K562 (cell line): Measurements from ENCODE around the gene FLOT2. TPM values are rescaled to one million over a fixed set of nuclear protein-coding genes. Genes with fewer than 3 reads are reported as not detected.
A peak's percentile ranks its signal among the peaks of the same experiment; 100 is the strongest.

ENCODE experiments used
- BCL6 ChIP-seq: fragments of 250-450 bp; sonication (Bioruptor Pico); IDR thresholded peaks from 2 replicates; pipeline ENCODE4 v1.4.0; 2020
- CBFB ChIP-seq: sonication (generic); formaldehyde crosslinking; IDR thresholded peaks from 2 replicates; pipeline ENCODE4 v1.4.0; 2020; ENCODE audit warnings: mild to moderate bottlenecking, missing genetic modification reagents
- FOXK2 ChIP-seq, 2 experiments: fragments of 450-650 bp; IDR thresholded peaks in 1 of 2; conservative IDR thresholded peaks in 1 of 2; 2 replicates each; pipeline ENCODE4 v1.6.1; 2016; ENCODE audit warnings: low read depth in 2 of 2, mild to moderate bottlenecking in 1 of 2
- ILF3 ChIP-seq: fragments of 450-650 bp; IDR thresholded peaks from 2 replicates; pipeline ENCODE4 v1.6.1; 2018; ENCODE audit warnings: antibody characterized with exemption, mild to moderate bottlenecking, moderate library complexity, borderline replicate concordance
- KHSRP ChIP-seq: fragments of 450-650 bp; IDR thresholded peaks from 2 replicates; pipeline ENCODE4 v1.6.1; 2017
- KLF16 ChIP-seq: IDR thresholded peaks from 2 replicates; pipeline ENCODE4 v1.6.1; 2016; ENCODE audit warnings: antibody characterized with exemption
- MAZ ChIP-seq, 2 experiments: fragments of 450-650 bp in 1 of 2; sonication (generic) in 1 of 2; formaldehyde crosslinking; IDR thresholded peaks in 1 of 2; conservative IDR thresholded peaks in 1 of 2; 2 replicates each; pipeline versions ENCODE4 v1.4.0 to v1.5.0; 2020; ENCODE audit warnings: mild to moderate bottlenecking in 1 of 2, missing genetic modification reagents in 1 of 2
- MTA2 ChIP-seq: fragments of 450-650 bp; IDR thresholded peaks from 2 replicates; pipeline ENCODE4 v1.6.1; 2016; ENCODE audit warnings: low read depth
- NELFE ChIP-seq: IDR thresholded peaks from 2 replicates; pipeline ENCODE4 v1.6.1; 2011; ENCODE audit warnings: mild to moderate bottlenecking; ENCODE audit not compliant: insufficient read depth, insufficient read length
- OTX1 ChIP-seq: fragments of 450-650 bp; formaldehyde crosslinking; IDR thresholded peaks from 2 replicates; pipeline ENCODE4 v1.4.0; 2022; ENCODE audit warnings: mild to moderate bottlenecking
- PCBP1 ChIP-seq: fragments of 200-400 bp; formaldehyde crosslinking; IDR thresholded peaks from 2 replicates; pipeline ENCODE4 v1.6.1; 2018; ENCODE audit warnings: mild to moderate bottlenecking, low read depth, low read length; ENCODE audit not compliant: poor library complexity, severe bottlenecking
- PRPF4 ChIP-seq: fragments of 200-400 bp; formaldehyde crosslinking; IDR thresholded peaks from one replicate; pipeline ENCODE4 v1.6.1; 2017; ENCODE audit warnings: low read length, low read depth, mild to moderate bottlenecking; ENCODE audit not compliant: insufficient read depth, poor library complexity, severe bottlenecking
- RB1 ChIP-seq: fragments of 450-650 bp; IDR thresholded peaks from 2 replicates; pipeline ENCODE4 v1.6.1; 2017; ENCODE audit warnings: low read depth, mild to moderate bottlenecking
- RBM25 ChIP-seq: fragments of 200-400 bp; formaldehyde crosslinking; IDR thresholded peaks from 2 replicates; pipeline ENCODE4 v1.6.1; 2018; ENCODE audit warnings: low read length, low read depth, moderate library complexity; ENCODE audit not compliant: severe bottlenecking
- SIN3A ChIP-seq, 2 experiments: fragments of 150-350 bp in 1 of 2; IDR thresholded peaks; 2 replicates each; pipeline ENCODE4 v1.6.1; 2011 to 2016; ENCODE audit warnings: borderline replicate concordance in 2 of 2, low read depth in 2 of 2, low read length in 2 of 2, mild to moderate bottlenecking in 2 of 2, moderate library complexity in 2 of 2; ENCODE audit not compliant: control insufficient read depth in 1 of 2
- STAT5B ChIP-seq: fragments of 250-450 bp; sonication (Bioruptor Pico); IDR thresholded peaks from 2 replicates; pipeline ENCODE4 v1.8.0; 2021; ENCODE audit warnings: mild to moderate bottlenecking, inconsistent platforms
- ZNF253 ChIP-seq: fragments of 250-450 bp; sonication (Bioruptor Pico); conservative IDR thresholded peaks from 2 replicates; pipeline ENCODE4 v1.6.1; 2021; ENCODE audit warnings: mild to moderate bottlenecking
- ZNF384 ChIP-seq: IDR thresholded peaks from 2 replicates; pipeline ENCODE4 v1.6.1; 2012; ENCODE audit warnings: low read depth, low read length, improper control_type of control experiment
- ZNF668 ChIP-seq: fragments of 250-450 bp; sonication (Bioruptor Pico); IDR thresholded peaks from 2 replicates; pipeline ENCODE4 v1.8.0; 2022; ENCODE audit warnings: mild to moderate bottlenecking, inconsistent platforms
- polyA plus RNA-seq, 8 experiments: library from polyadenylated mRNA; depleted of rRNA in 4 of 8; stranded (reverse) in 5 of 8; unstranded in 3 of 8; fragments of >200 nt; fragmentation: Nextera tagmentation in 2 of 8; fragmentation: Illumina TruSeq in 1 of 8; extraction: Ambion mirVana in 2 of 8; extraction: Trizol in 1 of 8; gene quantifications; 2 replicates each; pipeline versions ENCODE4 v1.2.1 to v1.2.3, GENCODE V29; 2011 to 2014; ENCODE audit warnings: inconsistent platforms in 1 of 8, missing spikeins in 1 of 8
- total RNA-seq, 7 experiments: library from RNA; depleted of rRNA in 6 of 7; stranded (reverse); fragments of >200 nt in 6 of 7; fragmentation: Illumina TruSeq in 2 of 7; extraction: Trizol in 2 of 7; gene quantifications; 2 replicates each; pipeline versions ENCODE4 v1.2.1 to v1.2.3, GENCODE V29; 2011 to 2021; ENCODE audit warnings: low replicate concordance in 1 of 7
- TF ChIP-seq, protein P1 (sequence below): sonication (generic); formaldehyde crosslinking; IDR thresholded peaks from 2 replicates; pipeline ENCODE4 v1.8.1; 2023; ENCODE audit warnings: mild to moderate bottlenecking, missing genetic modification reagents
- TF ChIP-seq, protein P2 (sequence below): sonication (generic); formaldehyde crosslinking; IDR thresholded peaks from 2 replicates; pipeline ENCODE4 v1.8.0; 2022; ENCODE audit warnings: mild to moderate bottlenecking, missing genetic modification reagents
- TF ChIP-seq, protein P3 (sequence below), 2 experiments: fragments of 450-650 bp in 1 of 2; sonication (generic) in 1 of 2; formaldehyde crosslinking in 1 of 2; IDR thresholded peaks in 1 of 2; conservative IDR thresholded peaks in 1 of 2; 2 replicates each; pipeline versions ENCODE4 v1.6.1 to v1.8.1; 2016 to 2023; ENCODE audit warnings: mild to moderate bottlenecking in 2 of 2, moderate library complexity in 2 of 2, inconsistent platforms in 1 of 2, missing genetic modification reagents in 1 of 2
- TF ChIP-seq, protein P4 (sequence below): sonication (generic); formaldehyde crosslinking; IDR thresholded peaks from 2 replicates; pipeline ENCODE4 v1.5.0; 2020; ENCODE audit warnings: missing genetic modification reagents

The FLOT2 gene
- total and polyA plus RNA-seq, 9 of the 15 experiments (the other 6 are each of a cell fraction or from before 2014, with no cell fraction given) = 17.5 to 138 (median 41.7) TPM

DNA sequence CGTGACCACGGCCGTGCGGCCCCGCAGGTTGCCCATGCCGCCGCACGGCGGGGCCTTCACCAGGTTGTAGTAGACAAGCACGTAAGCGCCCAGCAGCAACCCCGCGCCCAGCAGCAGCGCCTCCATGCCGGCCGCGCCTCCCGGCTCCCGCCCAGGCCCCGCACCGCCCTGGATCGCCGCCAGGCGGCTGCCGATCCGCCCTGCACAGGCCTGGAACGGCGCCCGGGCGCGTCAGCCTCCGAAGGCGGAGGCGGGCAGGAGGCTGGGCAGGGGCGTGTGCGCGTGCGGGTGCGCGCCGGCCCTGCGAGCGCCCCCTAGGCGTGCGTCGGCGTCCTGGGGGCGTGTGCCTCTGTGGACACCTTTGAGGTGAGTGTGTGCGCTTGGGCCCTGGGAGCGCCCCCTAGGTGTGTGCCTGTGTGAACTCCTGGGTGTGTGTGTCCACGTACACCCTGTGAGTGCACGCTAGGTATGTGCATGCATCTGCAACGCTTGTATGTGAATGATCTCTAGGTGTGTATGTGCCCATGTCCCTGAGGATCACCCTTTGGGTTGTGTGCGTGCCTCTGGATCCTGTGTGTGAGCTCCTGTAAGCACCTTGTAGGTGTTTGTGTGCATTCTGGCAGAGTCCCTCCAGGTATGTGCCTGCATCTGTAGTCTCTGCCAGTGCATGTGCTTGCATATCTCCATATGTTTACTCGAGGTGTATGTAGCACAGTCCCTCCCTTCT, 5.4 kb upstream of the FLOT2 start, which contains the start of gene DHRS13 (continued):
- TF ChIP-seq, protein P1, sequence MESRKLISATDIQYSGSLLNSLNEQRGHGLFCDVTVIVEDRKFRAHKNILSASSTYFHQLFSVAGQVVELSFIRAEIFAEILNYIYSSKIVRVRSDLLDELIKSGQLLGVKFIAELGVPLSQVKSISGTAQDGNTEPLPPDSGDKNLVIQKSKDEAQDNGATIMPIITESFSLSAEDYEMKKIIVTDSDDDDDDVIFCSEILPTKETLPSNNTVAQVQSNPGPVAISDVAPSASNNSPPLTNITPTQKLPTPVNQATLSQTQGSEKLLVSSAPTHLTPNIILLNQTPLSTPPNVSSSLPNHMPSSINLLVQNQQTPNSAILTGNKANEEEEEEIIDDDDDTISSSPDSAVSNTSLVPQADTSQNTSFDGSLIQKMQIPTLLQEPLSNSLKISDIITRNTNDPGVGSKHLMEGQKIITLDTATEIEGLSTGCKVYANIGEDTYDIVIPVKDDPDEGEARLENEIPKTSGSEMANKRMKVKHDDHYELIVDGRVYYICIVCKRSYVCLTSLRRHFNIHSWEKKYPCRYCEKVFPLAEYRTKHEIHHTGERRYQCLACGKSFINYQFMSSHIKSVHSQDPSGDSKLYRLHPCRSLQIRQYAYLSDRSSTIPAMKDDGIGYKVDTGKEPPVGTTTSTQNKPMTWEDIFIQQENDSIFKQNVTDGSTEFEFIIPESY (CRISPR knock-in tag) = peak; percentile 84
- no peak for TF ChIP-seq NELFE
- no peak for TF ChIP-seq BCL6
- peak; percentile 96 to 97 for TF ChIP-seq MAZ (CRISPR knock-in tag; conservative IDR thresholded peaks at IDR 0.05 in 1 of 2, IDR thresholded peaks at IDR 0.05 in 1 of 2)
- 0 out of 2 replicates have a peak, but pooled peaks have one; percentile 13 for TF ChIP-seq OTX1 (CRISPR knock-in tag)
- TF ChIP-seq, protein P2, sequence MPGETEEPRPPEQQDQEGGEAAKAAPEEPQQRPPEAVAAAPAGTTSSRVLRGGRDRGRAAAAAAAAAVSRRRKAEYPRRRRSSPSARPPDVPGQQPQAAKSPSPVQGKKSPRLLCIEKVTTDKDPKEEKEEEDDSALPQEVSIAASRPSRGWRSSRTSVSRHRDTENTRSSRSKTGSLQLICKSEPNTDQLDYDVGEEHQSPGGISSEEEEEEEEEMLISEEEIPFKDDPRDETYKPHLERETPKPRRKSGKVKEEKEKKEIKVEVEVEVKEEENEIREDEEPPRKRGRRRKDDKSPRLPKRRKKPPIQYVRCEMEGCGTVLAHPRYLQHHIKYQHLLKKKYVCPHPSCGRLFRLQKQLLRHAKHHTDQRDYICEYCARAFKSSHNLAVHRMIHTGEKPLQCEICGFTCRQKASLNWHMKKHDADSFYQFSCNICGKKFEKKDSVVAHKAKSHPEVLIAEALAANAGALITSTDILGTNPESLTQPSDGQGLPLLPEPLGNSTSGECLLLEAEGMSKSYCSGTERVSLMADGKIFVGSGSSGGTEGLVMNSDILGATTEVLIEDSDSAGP (CRISPR knock-in tag) = no peak
- peak; percentile 62 for TF ChIP-seq PRPF4
- peak in 1 of 2 experiments; percentile 16; a peak in 1 of 4 replicates for TF ChIP-seq FOXK2 (conservative IDR thresholded peaks at IDR 0.05 in 1 of 2, IDR thresholded peaks at IDR 0.05 in 1 of 2; ENCODE audit: low read depth in 2 of 2)
- TF ChIP-seq MTA2 = no peak
- TF ChIP-seq, protein P3, sequence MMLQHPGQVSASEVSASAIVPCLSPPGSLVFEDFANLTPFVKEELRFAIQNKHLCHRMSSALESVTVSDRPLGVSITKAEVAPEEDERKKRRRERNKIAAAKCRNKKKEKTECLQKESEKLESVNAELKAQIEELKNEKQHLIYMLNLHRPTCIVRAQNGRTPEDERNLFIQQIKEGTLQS (IDR thresholded peaks at IDR 0.05) = no peak
- TF ChIP-seq, protein P3 (CRISPR knock-in tag; conservative IDR thresholded peaks at IDR 0.05) = no peak; the same call in 1 of the 2 replicates
- TF ChIP-seq RB1 = peak; percentile 99
- TF ChIP-seq STAT5B = no peak
- peak; percentile 77 for TF ChIP-seq KLF16
- no peak for TF ChIP-seq ZNF253 (CRISPR knock-in tag)
- TF ChIP-seq CBFB (CRISPR knock-in tag) = peak; percentile 90
- peak; percentile 95 for TF ChIP-seq RBM25
- TF ChIP-seq, protein P4, sequence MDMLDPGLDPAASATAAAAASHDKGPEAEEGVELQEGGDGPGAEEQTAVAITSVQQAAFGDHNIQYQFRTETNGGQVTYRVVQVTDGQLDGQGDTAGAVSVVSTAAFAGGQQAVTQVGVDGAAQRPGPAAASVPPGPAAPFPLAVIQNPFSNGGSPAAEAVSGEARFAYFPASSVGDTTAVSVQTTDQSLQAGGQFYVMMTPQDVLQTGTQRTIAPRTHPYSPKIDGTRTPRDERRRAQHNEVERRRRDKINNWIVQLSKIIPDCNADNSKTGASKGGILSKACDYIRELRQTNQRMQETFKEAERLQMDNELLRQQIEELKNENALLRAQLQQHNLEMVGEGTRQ (CRISPR knock-in tag) = no peak
- TF ChIP-seq ILF3 = peak; percentile 92
- TF ChIP-seq PCBP1 = peak; percentile 82
- peak; percentile 90 to 96; a peak in 3 of 4 replicates for TF ChIP-seq SIN3A (IDR thresholded peaks at IDR 0.05; ENCODE audit: borderline replicate concordance in 2 of 2, control insufficient read depth in 1 of 2, low read depth in 2 of 2, low read length in 2 of 2)
- no peak for TF ChIP-seq ZNF668 (CRISPR knock-in tag)
- TF ChIP-seq ZNF384 = peak; percentile 54; the same call in 1 of the 2 replicates
- no peak for TF ChIP-seq KHSRP
